Measurements from ENCODE around the gene INSYN2B. TPM values are rescaled to one million over a fixed set of nuclear protein-coding genes. Genes with fewer than 3 reads are reported as not detected.

The INSYN2B gene
- total RNA-seq (ENCODE audit: low replicate concordance) = 0.06 and 0.26 TPM in 2 replicates

GRCh38 chr5:169980418-169981053 is at the start of gene INSYN2B:
TSS of gene INSYN2B (minus strand) at chr5:169980495. CDS start at chr5:169883898, 96,597 bp downstream.
- H4K20me1 ChIP-seq (ENCODE audit: low read depth) = no peaks in the 10 kb centered on the region
- Mint-ChIP-seq H3K4me3 (peak within 1 kb of the TSS; percentile 76), H3K27me3 (ENCODE audit: insufficient read depth, low read depth) (peaks cover 3% of the 10 kb centered on the region), H3K36me3 (no peaks in the 10 kb centered on the region), H3K27ac (peak within 1 kb of the TSS; percentile 10), H3K9me3 (no peaks in the 10 kb centered on the region), H3K4me1 (peaks cover 53% of the 10 kb centered on the region)
- H3K4me3 ChIP-seq = peak within 1 kb of the TSS; percentile 44
- peaks cover 31% of the 10 kb centered on the region for H3K4me1 ChIP-seq
- H3K4me2 ChIP-seq = peak within 1 kb of the TSS; percentile 75
- no peaks in the 10 kb centered on the region for H3K9me3 ChIP-seq (ENCODE audit: low read depth)
- no peak for TF ChIP-seq EZH2phosphoT487 (IDR thresholded peaks at IDR 0.05)
- TF ChIP-seq CTCF (IDR thresholded peaks at IDR 0.05) = peak; percentile 72
- DNase-seq (ENCODE audit: low spot score) = peak; percentile 93
- H3F3A ChIP-seq (ENCODE audit: low read depth) = no peaks in the 10 kb centered on the region
- H3K27ac ChIP-seq = no peak within 1 kb of the TSS
- H3K36me3 ChIP-seq = no peaks in the 10 kb centered on the region
- no peaks in the 10 kb centered on the region for H3K79me2 ChIP-seq (ENCODE audit: low read depth)
- peaks cover 12% of the 10 kb centered on the region for H3K27me3 ChIP-seq
- H2AFZ ChIP-seq (replicated peaks) = peak within 1 kb of the TSS; percentile 82
- no peak within 1 kb of the TSS for H3K9ac ChIP-seq

GRCh38 chr5:170028124-170028523 is 47.8 kb upstream of the INSYN2B start:
- Histone ChIP-seq H2AFZ (replicated peaks) (no peak overlapping the region), H3K27ac (no peak overlapping the region), H3K4me2 (no peak overlapping the region), H3K4me3 (no peak overlapping the region), H4K20me1 (ENCODE audit: low read depth) (no peaks in the 10 kb centered on the region), H3K9ac (no peak overlapping the region), H3K4me1 (no peaks in the 10 kb centered on the region), H3K27me3 (no peaks in the 10 kb centered on the region), H3K79me2 (ENCODE audit: low read depth) (no peaks in the 10 kb centered on the region), H3K36me3 (no peaks in the 10 kb centered on the region), H3K9me3 (ENCODE audit: low read depth) (no peaks in the 10 kb centered on the region), H3F3A (ENCODE audit: low read depth) (no peaks in the 10 kb centered on the region)
- H3K27me3 Mint-ChIP-seq (ENCODE audit: insufficient read depth, low read depth) = peaks cover 4% of the 10 kb centered on the region
- H3K4me1 Mint-ChIP-seq = peaks cover 8% of the 10 kb centered on the region
- H3K27ac Mint-ChIP-seq = peak overlapping the region; percentile 7
- no peaks in the 10 kb centered on the region for H3K9me3 Mint-ChIP-seq
- TF ChIP-seq CTCF (IDR thresholded peaks at IDR 0.05) (no peak), EZH2 (IDR thresholded peaks at IDR 0.05) (no peak), EZH2phosphoT487 (IDR thresholded peaks at IDR 0.05) (no peak)
- no peaks in the 10 kb centered on the region for H3K36me3 Mint-ChIP-seq
- no peak overlapping the region for H3K4me3 Mint-ChIP-seq
- DNase-seq (ENCODE audit: low spot score) = no peak

GRCh38 chr5:170025853-170026252 is 45.6 kb upstream of the INSYN2B start:
- no peak overlapping the region for H3K4me3 Mint-ChIP-seq
- no peaks in the 10 kb centered on the region for H3K9me3 Mint-ChIP-seq
- Histone ChIP-seq H3F3A (ENCODE audit: low read depth) (no peaks in the 10 kb centered on the region), H2AFZ (replicated peaks) (no peak overlapping the region), H3K9ac (no peak overlapping the region), H3K9me3 (ENCODE audit: low read depth) (no peaks in the 10 kb centered on the region), H3K4me1 (no peaks in the 10 kb centered on the region), H4K20me1 (ENCODE audit: low read depth) (no peaks in the 10 kb centered on the region), H3K4me3 (no peak overlapping the region), H3K4me2 (no peak overlapping the region), H3K27ac (no peak overlapping the region), H3K79me2 (ENCODE audit: low read depth) (no peaks in the 10 kb centered on the region), H3K36me3 (no peaks in the 10 kb centered on the region), H3K27me3 (no peaks in the 10 kb centered on the region)
- H3K27me3 Mint-ChIP-seq (ENCODE audit: insufficient read depth, low read depth) = peaks cover 3% of the 10 kb centered on the region
- H3K4me1 Mint-ChIP-seq = peaks cover 6% of the 10 kb centered on the region
- TF ChIP-seq CTCF (IDR thresholded peaks at IDR 0.05) (no peak), EZH2 (IDR thresholded peaks at IDR 0.05) (no peak), EZH2phosphoT487 (IDR thresholded peaks at IDR 0.05) (no peak)
- no peak overlapping the region for H3K27ac Mint-ChIP-seq
- no peaks in the 10 kb centered on the region for H3K36me3 Mint-ChIP-seq
- DNase-seq (ENCODE audit: low spot score) = no peak

All from neural progenitor cell (in vitro differentiated cells).